Neutrophil (primary cell): Measurements from ENCODE around the gene ERC2.

Source experiments
- H3K27ac ChIP-seq: fragments of 200-600 bp; sonication (generic); 2 replicates; pipeline ENCODE4 v1.5.1; 2016; ENCODE audit warnings: mild to moderate bottlenecking, moderate library complexity
- H3K27me3 ChIP-seq: fragments of 200-600 bp; sonication (generic); 2 replicates; pipeline ENCODE4 v1.6.0; 2016; ENCODE audit warnings: mild to moderate bottlenecking
- H3K36me3 ChIP-seq: fragments of 200-600 bp; sonication (generic); 2 replicates; pipeline ENCODE4 v1.5.1; 2017
- H3K4me1 ChIP-seq, 2 experiments: fragments of 200-600 bp in 1 of 2; sonication (generic) in 1 of 2; 1 replicate in 1 of 2; 2 replicates in 1 of 2; pipeline versions ENCODE4 v1.5.1 to v1.6.1; 2013 to 2016; ENCODE audit warnings: low read depth in 1 of 2, low read length in 1 of 2, mild to moderate bottlenecking in 1 of 2, moderate library complexity in 1 of 2; ENCODE audit not compliant: control insufficient read depth in 1 of 2, insufficient read depth in 1 of 2
- H3K4me3 ChIP-seq, 2 experiments: fragments of 200-600 bp in 1 of 2; sonication (generic) in 1 of 2; 1 replicate in 1 of 2; 2 replicates in 1 of 2; pipeline ENCODE4 v1.5.1; 2013 to 2016; ENCODE audit warnings: low read depth in 1 of 2, low read length in 1 of 2, mild to moderate bottlenecking in 1 of 2, moderate library complexity in 1 of 2
- H3K9me3 ChIP-seq: fragments of 200-600 bp; sonication (generic); 2 replicates; pipeline ENCODE4 v1.5.1; 2016
- TF ChIP-seq, protein P1 (sequence below): fragments of 200-600 bp; sonication (generic); IDR thresholded peaks from 2 replicates; pipeline ENCODE4 v1.5.1; 2016; ENCODE audit warnings: antibody characterized with exemption

ERC2 gene

GRCh38 chr3:55823829-55824228 lies 644.4 kb downstream of the ERC2 start:
- H3K4me1 ChIP-seq: no peaks in the 10 kb centered on the region
- no peak overlapping the region for H3K4me3 ChIP-seq
- H3K27me3 ChIP-seq: no peaks in the 10 kb centered on the region
- no peaks in the 10 kb centered on the region for H3K9me3 ChIP-seq
- TF ChIP-seq, protein P1, sequence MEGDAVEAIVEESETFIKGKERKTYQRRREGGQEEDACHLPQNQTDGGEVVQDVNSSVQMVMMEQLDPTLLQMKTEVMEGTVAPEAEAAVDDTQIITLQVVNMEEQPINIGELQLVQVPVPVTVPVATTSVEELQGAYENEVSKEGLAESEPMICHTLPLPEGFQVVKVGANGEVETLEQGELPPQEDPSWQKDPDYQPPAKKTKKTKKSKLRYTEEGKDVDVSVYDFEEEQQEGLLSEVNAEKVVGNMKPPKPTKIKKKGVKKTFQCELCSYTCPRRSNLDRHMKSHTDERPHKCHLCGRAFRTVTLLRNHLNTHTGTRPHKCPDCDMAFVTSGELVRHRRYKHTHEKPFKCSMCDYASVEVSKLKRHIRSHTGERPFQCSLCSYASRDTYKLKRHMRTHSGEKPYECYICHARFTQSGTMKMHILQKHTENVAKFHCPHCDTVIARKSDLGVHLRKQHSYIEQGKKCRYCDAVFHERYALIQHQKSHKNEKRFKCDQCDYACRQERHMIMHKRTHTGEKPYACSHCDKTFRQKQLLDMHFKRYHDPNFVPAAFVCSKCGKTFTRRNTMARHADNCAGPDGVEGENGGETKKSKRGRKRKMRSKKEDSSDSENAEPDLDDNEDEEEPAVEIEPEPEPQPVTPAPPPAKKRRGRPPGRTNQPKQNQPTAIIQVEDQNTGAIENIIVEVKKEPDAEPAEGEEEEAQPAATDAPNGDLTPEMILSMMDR: no peak
- no peak overlapping the region for H3K27ac ChIP-seq
- no peaks in the 10 kb centered on the region for H3K36me3 ChIP-seq

DNA sequence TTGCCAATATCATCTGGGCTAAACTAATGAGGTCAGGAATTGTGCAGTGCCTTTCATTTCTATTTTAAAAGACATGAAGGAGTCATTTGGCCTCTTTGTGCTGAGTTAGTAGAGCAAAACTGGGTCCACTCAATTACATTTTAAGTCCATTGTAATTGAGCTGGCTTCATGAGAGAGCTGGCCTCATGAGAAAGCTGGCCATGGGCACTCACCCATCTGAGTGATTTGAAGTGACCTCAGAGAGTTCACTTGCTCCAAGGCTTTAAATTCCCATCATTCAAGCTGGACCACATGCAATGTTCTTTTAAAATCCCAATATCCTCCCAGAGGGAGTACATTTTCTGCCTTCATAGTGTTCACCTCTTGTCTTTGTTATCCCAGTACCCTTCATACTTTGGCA lies 645.3 kb downstream of the ERC2 start:
- Histone ChIP-seq H3K4me1 (no peaks in the 10 kb centered on the region), H3K9me3 (no peaks in the 10 kb centered on the region), H3K4me3 (no peak overlapping the region), H3K27me3 (no peaks in the 10 kb centered on the region), H3K27ac (no peak overlapping the region), H3K36me3 (no peaks in the 10 kb centered on the region)
- TF ChIP-seq, protein P1: no peak

- Histone ChIP-seq H3K9me3 (no peaks in the 10 kb centered on the region), H3K4me1 (no peaks in the 10 kb centered on the region), H3K27me3 (no peaks in the 10 kb centered on the region), H3K27ac (no peak overlapping the region), H3K4me3 (no peak overlapping the region), H3K36me3 (no peaks in the 10 kb centered on the region)
- TF ChIP-seq, protein P1: no peak
Measured at GRCh38 chr3:55819005-55819404, 649.3 kb downstream of the ERC2 start.

DNA sequence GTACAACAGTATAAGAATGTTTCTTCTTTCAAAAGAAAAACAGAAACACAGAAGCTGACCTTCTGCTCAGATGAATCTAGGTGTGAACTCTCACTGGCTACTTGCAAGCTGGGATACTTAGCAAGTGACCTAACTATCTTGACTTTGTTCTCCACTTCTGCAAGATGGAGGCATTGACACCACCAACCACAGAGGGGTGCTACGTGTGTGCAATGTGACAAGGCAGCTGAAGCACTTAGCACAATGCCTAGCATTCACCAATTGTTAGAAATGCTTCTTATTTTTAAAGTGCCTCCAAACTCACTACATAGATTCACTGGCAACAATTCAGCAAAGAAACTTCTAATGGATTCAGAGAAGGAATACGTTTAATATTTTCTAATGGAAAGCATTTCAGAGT lies 649.8 kb downstream of the ERC2 start:
- H3K4me1 ChIP-seq: no peaks in the 10 kb centered on the region
- TF ChIP-seq, protein P1: no peak
- no peaks in the 10 kb centered on the region for H3K36me3 ChIP-seq
- no peak overlapping the region for H3K4me3 ChIP-seq
- H3K27me3 ChIP-seq: no peaks in the 10 kb centered on the region
- no peak overlapping the region for H3K27ac ChIP-seq
- H3K9me3 ChIP-seq: no peaks in the 10 kb centered on the region

GRCh38 chr3:55816794-55817576 lies 651.3 kb downstream of the ERC2 start:
- Histone ChIP-seq H3K27ac (no peak overlapping the region), H3K4me3 (no peak overlapping the region), H3K36me3 (no peaks in the 10 kb centered on the region), H3K9me3 (no peaks in the 10 kb centered on the region), H3K27me3 (no peaks in the 10 kb centered on the region), H3K4me1 (no peaks in the 10 kb centered on the region)
- TF ChIP-seq, protein P1: no peak
